Liver (tissue), 3 donors: ENCODE measurements around the gene IGF2BP2.

ENCODE experiments used
- FOXA2 ChIP-seq: IDR thresholded peaks from 2 replicates; pipeline ENCODE4 v1.6.1; 2016; ENCODE audit warnings: antibody characterized with exemption
- JUND ChIP-seq, 2 donors: IDR thresholded peaks; 2 replicates each; pipeline ENCODE4 v1.6.1; 2016; ENCODE audit warnings: antibody characterized with exemption in 2 of 2
- RAD21 ChIP-seq, 2 donors: IDR thresholded peaks; 2 replicates each; pipeline ENCODE4 v1.6.1; 2016; ENCODE audit warnings: antibody characterized with exemption in 2 of 2, mild to moderate bottlenecking in 2 of 2
- RXRA ChIP-seq, 2 donors: IDR thresholded peaks; 2 replicates each; pipeline ENCODE4 v1.6.1; 2017 to 2018; ENCODE audit warnings: antibody characterized with exemption in 2 of 2, mild to moderate bottlenecking in 1 of 2
- TAF1 ChIP-seq: conservative IDR thresholded peaks from 2 replicates; pipeline ENCODE4 v1.6.1; 2016; ENCODE audit warnings: antibody characterized with exemption, mild to moderate bottlenecking
- YY1 ChIP-seq: IDR thresholded peaks from 2 replicates; pipeline ENCODE4 v1.6.1; 2016; ENCODE audit warnings: antibody characterized with exemption, mild to moderate bottlenecking
- TF ChIP-seq, protein P1 (sequence below): fragments of 150-350 bp; IDR thresholded peaks from 2 replicates; pipeline ENCODE4 v1.5.1; 2017; ENCODE audit warnings: improper control_type of control experiment, low read depth, low read length; ENCODE audit not compliant: missing input control
- TF ChIP-seq, protein P2 (sequence below): IDR thresholded peaks from 2 replicates; pipeline ENCODE4 v1.6.1; 2016; ENCODE audit warnings: antibody characterized with exemption, mild to moderate bottlenecking
- TF ChIP-seq, protein P3 (sequence below): IDR thresholded peaks from 2 replicates; pipeline ENCODE4 v1.6.1; 2016; ENCODE audit warnings: antibody characterized with exemption
- TF ChIP-seq, protein P4 (sequence below): IDR thresholded peaks from 2 replicates; pipeline ENCODE4 v1.6.1; 2016; ENCODE audit warnings: antibody characterized with exemption
- donor health status: healthy.
- donor health status: healthy.

DNA sequence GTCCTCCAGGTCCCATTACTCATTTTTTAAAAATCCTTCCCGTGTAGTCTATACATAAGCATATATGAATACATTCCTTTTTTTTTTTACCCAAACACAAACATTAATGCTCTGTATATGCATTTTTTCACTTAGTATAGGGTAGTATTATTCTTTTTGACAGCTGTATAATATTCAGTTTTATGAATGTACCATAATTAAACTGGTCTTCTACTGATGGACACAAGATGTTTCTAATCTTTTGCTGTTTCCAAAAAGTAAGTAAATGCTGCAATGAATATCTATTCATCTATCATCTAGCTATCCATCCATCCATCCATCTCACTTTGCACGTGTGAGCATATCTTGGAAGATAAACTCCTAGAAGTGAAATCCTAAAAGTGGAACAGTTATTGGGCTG is 110.8 kb downstream of the IGF2BP2 start:
- TF ChIP-seq, protein P1, sequence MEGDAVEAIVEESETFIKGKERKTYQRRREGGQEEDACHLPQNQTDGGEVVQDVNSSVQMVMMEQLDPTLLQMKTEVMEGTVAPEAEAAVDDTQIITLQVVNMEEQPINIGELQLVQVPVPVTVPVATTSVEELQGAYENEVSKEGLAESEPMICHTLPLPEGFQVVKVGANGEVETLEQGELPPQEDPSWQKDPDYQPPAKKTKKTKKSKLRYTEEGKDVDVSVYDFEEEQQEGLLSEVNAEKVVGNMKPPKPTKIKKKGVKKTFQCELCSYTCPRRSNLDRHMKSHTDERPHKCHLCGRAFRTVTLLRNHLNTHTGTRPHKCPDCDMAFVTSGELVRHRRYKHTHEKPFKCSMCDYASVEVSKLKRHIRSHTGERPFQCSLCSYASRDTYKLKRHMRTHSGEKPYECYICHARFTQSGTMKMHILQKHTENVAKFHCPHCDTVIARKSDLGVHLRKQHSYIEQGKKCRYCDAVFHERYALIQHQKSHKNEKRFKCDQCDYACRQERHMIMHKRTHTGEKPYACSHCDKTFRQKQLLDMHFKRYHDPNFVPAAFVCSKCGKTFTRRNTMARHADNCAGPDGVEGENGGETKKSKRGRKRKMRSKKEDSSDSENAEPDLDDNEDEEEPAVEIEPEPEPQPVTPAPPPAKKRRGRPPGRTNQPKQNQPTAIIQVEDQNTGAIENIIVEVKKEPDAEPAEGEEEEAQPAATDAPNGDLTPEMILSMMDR: no peak
- TF ChIP-seq RAD21 (IDR thresholded peaks at IDR 0.05): no peak
- TF ChIP-seq TAF1: no peak
- TF ChIP-seq, protein P2, sequence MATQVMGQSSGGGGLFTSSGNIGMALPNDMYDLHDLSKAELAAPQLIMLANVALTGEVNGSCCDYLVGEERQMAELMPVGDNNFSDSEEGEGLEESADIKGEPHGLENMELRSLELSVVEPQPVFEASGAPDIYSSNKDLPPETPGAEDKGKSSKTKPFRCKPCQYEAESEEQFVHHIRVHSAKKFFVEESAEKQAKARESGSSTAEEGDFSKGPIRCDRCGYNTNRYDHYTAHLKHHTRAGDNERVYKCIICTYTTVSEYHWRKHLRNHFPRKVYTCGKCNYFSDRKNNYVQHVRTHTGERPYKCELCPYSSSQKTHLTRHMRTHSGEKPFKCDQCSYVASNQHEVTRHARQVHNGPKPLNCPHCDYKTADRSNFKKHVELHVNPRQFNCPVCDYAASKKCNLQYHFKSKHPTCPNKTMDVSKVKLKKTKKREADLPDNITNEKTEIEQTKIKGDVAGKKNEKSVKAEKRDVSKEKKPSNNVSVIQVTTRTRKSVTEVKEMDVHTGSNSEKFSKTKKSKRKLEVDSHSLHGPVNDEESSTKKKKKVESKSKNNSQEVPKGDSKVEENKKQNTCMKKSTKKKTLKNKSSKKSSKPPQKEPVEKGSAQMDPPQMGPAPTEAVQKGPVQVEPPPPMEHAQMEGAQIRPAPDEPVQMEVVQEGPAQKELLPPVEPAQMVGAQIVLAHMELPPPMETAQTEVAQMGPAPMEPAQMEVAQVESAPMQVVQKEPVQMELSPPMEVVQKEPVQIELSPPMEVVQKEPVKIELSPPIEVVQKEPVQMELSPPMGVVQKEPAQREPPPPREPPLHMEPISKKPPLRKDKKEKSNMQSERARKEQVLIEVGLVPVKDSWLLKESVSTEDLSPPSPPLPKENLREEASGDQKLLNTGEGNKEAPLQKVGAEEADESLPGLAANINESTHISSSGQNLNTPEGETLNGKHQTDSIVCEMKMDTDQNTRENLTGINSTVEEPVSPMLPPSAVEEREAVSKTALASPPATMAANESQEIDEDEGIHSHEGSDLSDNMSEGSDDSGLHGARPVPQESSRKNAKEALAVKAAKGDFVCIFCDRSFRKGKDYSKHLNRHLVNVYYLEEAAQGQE: no peak
- TF ChIP-seq FOXA2: no peak
- TF ChIP-seq JUND (IDR thresholded peaks at IDR 0.05): no peak
- TF ChIP-seq YY1: no peak
- TF ChIP-seq, protein P3, sequence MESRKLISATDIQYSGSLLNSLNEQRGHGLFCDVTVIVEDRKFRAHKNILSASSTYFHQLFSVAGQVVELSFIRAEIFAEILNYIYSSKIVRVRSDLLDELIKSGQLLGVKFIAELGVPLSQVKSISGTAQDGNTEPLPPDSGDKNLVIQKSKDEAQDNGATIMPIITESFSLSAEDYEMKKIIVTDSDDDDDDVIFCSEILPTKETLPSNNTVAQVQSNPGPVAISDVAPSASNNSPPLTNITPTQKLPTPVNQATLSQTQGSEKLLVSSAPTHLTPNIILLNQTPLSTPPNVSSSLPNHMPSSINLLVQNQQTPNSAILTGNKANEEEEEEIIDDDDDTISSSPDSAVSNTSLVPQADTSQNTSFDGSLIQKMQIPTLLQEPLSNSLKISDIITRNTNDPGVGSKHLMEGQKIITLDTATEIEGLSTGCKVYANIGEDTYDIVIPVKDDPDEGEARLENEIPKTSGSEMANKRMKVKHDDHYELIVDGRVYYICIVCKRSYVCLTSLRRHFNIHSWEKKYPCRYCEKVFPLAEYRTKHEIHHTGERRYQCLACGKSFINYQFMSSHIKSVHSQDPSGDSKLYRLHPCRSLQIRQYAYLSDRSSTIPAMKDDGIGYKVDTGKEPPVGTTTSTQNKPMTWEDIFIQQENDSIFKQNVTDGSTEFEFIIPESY: no peak
- TF ChIP-seq, protein P4, sequence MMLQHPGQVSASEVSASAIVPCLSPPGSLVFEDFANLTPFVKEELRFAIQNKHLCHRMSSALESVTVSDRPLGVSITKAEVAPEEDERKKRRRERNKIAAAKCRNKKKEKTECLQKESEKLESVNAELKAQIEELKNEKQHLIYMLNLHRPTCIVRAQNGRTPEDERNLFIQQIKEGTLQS: no peak
- no peak for TF ChIP-seq RXRA (IDR thresholded peaks at IDR 0.05)
